ENCODE data around the gene RTF2.

Gene RTF2

GRCh38 chr20:56422824-56423189, 45.6 kb upstream of the RTF2 start:
- no peak for TF ChIP-seq CTCF (IDR thresholded peaks at IDR 0.05; ENCODE audit: poor library complexity, severe bottlenecking)
- H3K4me3 ChIP-seq (ENCODE audit: severe bottlenecking): no peak overlapping the region
- H3K36me3 ChIP-seq (ENCODE audit: low read depth): no peaks in the 10 kb centered on the region
- no peaks in the 10 kb centered on the region for H3K27me3 ChIP-seq (ENCODE audit: insufficient read depth, poor library complexity, severe bottlenecking)
- H3K9me3 ChIP-seq (ENCODE audit: severe bottlenecking): no peaks in the 10 kb centered on the region
- H3K4me1 ChIP-seq (ENCODE audit: insufficient read depth, poor library complexity, severe bottlenecking): no peaks in the 10 kb centered on the region
- ATAC-seq (ENCODE audit: low read depth) (no peak), DNase-seq (ENCODE audit: low spot score) (no peak)
- no peak overlapping the region for H3K27ac ChIP-seq (ENCODE audit: poor library complexity, severe bottlenecking)

- Histone ChIP-seq H3K9me3 (ENCODE audit: severe bottlenecking) (no peaks in the 10 kb centered on the region), H3K36me3 (ENCODE audit: low read depth) (no peaks in the 10 kb centered on the region), H3K27me3 (ENCODE audit: insufficient read depth, poor library complexity, severe bottlenecking) (no peaks in the 10 kb centered on the region), H3K4me3 (ENCODE audit: severe bottlenecking) (no peak overlapping the region), H3K4me1 (ENCODE audit: insufficient read depth, poor library complexity, severe bottlenecking) (no peaks in the 10 kb centered on the region), H3K27ac (ENCODE audit: poor library complexity, severe bottlenecking) (no peak overlapping the region)
- no peak for ATAC-seq (ENCODE audit: low read depth)
- no peak for TF ChIP-seq CTCF (IDR thresholded peaks at IDR 0.05; ENCODE audit: poor library complexity, severe bottlenecking)
- DNase-seq (ENCODE audit: low spot score): no peak
Measured at GRCh38 chr20:56423211-56423610, 45.2 kb upstream of the RTF2 start.

- no peaks in the 10 kb centered on the region for H3K9me3 ChIP-seq (ENCODE audit: severe bottlenecking)
- TF ChIP-seq CTCF (IDR thresholded peaks at IDR 0.05; ENCODE audit: poor library complexity, severe bottlenecking): no peak
- no peak overlapping the region for H3K27ac ChIP-seq (ENCODE audit: poor library complexity, severe bottlenecking)
- no peaks in the 10 kb centered on the region for H3K27me3 ChIP-seq (ENCODE audit: insufficient read depth, poor library complexity, severe bottlenecking)
- H3K4me3 ChIP-seq (ENCODE audit: severe bottlenecking): no peak overlapping the region
- DNase-seq (ENCODE audit: low spot score): no peak
- no peaks in the 10 kb centered on the region for H3K36me3 ChIP-seq (ENCODE audit: low read depth)
- H3K4me1 ChIP-seq (ENCODE audit: insufficient read depth, poor library complexity, severe bottlenecking): no peaks in the 10 kb centered on the region
- ATAC-seq (ENCODE audit: low read depth): no peak
Measured at GRCh38 chr20:56423886-56424285, 44.5 kb upstream of the RTF2 start.

- Histone ChIP-seq H3K4me3 (ENCODE audit: severe bottlenecking) (no peak overlapping the region), H3K27me3 (ENCODE audit: insufficient read depth, poor library complexity, severe bottlenecking) (no peaks in the 10 kb centered on the region), H3K4me1 (ENCODE audit: insufficient read depth, poor library complexity, severe bottlenecking) (no peaks in the 10 kb centered on the region), H3K9me3 (ENCODE audit: severe bottlenecking) (no peaks in the 10 kb centered on the region), H3K36me3 (ENCODE audit: low read depth) (no peaks in the 10 kb centered on the region), H3K27ac (ENCODE audit: poor library complexity, severe bottlenecking) (no peak overlapping the region)
- TF ChIP-seq CTCF (IDR thresholded peaks at IDR 0.05; ENCODE audit: poor library complexity, severe bottlenecking): no peak
- ATAC-seq (ENCODE audit: low read depth): no peak
- DNase-seq (ENCODE audit: low spot score): no peak
Measured at GRCh38 chr20:56424931-56425330, 43.5 kb upstream of the RTF2 start.

- TF ChIP-seq CTCF (IDR thresholded peaks at IDR 0.05; ENCODE audit: poor library complexity, severe bottlenecking): no peak
- Histone ChIP-seq H3K27ac (ENCODE audit: poor library complexity, severe bottlenecking) (no peak overlapping the region), H3K4me1 (ENCODE audit: insufficient read depth, poor library complexity, severe bottlenecking) (no peaks in the 10 kb centered on the region), H3K9me3 (ENCODE audit: severe bottlenecking) (no peaks in the 10 kb centered on the region), H3K4me3 (ENCODE audit: severe bottlenecking) (no peak overlapping the region), H3K27me3 (ENCODE audit: insufficient read depth, poor library complexity, severe bottlenecking) (no peaks in the 10 kb centered on the region), H3K36me3 (ENCODE audit: low read depth) (no peaks in the 10 kb centered on the region)
- DNase-seq (ENCODE audit: low spot score): no peak
- no peak for ATAC-seq (ENCODE audit: low read depth)
Measured at GRCh38 chr20:56426026-56426425, 42.4 kb upstream of the RTF2 start.
